GM18499 (cell line): ENCODE measurements around the gene RPS18.
A peak's percentile ranks its signal among the peaks of the same experiment; 100 is the strongest.

Experiments
- ATAC-seq: cut with Tn5 transposase; IDR thresholded peaks from one replicate; pipeline ENCODE4 v1.9.1; 2021; ENCODE audit warnings: moderate number of reproducible peaks; ENCODE audit not compliant: insufficient read depth, unreplicated experiment

Gene RPS18

GRCh38 chr6:33313105-33313708 lies 41.3 kb downstream of the RPS18 start:
- ATAC-seq = no peak

DNA sequence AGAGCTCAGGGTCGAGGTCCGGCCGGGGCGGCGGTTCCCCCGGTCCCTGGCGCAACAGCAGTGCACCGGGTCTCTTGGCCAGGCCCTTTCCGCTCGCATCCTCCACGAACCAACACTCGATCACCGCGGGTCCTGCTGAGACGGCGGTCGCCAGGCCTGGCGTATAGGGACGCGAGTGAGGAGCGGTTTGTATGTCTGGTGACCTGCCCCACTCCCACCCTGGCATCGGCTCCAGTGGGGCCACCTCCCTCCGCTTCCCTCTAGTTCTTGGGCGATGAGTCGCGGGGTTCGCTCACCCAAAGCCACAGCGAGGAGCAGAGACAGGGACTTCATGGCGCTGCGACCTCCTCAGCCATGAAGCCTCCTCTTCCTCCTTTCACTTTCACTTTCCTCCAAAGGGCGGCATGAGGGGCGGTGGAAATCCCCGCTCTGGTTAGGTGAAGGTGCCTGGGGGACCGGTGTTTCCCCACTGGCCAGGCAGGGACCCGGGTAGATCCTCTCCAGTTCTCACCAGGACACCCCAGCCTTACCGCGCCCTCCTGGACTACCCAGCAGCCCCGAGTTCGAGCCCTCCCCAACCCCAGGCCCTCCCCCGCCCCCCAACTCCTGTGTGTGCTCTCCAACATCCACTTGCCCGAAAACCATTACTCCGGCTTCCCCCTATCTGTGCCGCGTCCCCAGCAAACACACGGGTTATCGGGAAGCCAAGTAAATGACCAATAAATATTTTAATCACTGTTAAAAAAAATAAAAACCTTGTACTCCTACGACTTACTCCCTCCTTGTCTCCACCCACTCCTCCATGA lies 42.0 kb downstream of the RPS18 start, which contains the start of gene TAPBP:
Gene TAPBP, minus strand, starts transcription at position 370 of the 806 bp plus-strand sequence. Its CDS starts 37 bp downstream, at position 333.
- no peak for ATAC-seq

GRCh38 chr6:33314515-33314942 lies 42.7 kb downstream of the RPS18 start:
- ATAC-seq = no peak

GRCh38 chr6:33314943-33315792 lies 43.3 kb downstream of the RPS18 start:
- ATAC-seq = no peak

GRCh38 chr6:33315793-33316602 lies 44.1 kb downstream of the RPS18 start:
- no peak for ATAC-seq

DNA sequence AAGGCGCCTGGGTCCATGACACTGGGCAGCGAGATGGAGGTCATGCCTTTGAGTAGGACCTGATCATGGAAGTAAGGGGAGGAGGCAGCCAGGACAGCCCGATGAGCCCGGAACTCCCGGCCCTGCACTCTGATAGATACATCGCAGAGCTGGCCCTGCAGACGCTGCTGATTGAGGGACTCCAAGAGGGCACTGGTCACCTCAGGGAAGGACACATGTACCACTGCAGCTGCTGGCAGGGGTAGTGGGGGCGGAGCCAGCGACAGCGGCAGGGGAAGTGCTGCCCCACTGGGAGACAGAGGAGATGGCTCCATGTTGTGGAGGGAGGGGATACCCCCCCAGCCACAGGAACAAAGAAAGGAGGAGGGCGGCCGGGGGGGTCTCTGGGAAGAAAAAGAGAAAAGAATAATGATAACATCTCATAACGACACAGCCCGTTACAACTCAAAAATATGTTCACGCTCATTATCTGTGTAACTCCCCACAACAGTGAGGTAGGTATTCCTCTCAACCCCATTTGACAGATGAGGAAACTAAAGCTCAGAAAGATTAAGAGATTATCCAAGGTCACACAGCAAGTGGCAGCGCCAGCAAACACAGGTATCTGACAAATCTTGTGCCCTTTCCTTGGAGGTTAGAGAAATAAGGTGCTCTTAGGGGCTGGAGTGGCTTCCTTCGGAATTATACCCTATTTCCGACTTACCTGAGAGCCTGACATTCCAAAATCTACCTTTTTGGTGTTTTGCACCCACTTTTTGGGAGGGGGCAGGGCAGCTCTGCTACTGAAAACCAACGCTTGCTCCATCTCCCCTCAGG lies 44.9 kb downstream of the RPS18 start:
- ATAC-seq = no peak

DNA sequence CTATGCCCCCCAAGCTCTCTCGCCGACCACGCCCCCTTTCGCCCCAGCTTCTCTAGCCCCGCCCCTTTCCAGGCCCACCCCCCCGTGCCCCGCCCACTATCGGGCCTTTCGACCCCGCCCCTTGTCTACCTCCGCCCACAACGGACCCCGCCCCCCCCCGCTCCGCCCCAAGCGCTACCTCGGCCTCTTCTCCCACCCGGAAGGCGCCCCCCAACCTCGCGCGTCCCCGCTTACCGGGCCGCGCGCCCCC lies 45.5 kb downstream of the RPS18 start:
- no peak for ATAC-seq

DNA sequence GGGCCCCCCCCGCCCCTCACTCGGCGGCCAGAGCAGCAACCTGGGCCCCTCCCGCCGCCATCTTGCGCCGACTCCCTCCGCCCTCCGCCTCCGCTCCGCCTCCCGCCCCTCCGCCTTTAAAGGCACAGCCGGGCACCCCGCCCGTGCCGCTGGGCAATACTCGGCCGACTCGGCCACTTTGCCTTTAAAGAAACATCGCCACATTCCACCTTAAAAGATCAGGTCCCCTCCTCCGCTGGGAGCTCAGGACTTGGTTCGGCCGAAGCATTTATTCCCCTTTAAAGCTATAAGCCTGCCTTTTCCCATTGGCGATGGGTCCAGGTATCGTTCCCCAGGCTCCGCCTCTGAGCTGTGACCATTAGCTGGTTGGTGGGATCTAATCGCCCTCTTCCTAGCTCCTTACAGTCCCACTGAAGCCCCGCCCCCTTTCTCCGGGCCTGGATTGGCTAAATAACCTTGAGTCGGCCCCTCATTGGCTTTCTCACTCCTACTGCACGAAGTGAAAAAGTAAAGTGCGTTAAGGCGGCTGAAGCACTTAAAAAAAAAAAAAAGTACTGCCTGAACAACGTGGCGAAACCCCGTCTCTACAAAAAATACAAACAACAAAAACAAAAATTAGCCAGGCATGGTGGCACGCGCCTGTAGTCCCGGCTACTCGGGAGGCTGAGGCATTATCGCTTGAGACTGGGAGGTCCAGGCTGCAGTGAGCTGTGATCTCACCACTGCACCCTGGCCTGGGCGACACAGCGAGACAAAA lies 46.0 kb downstream of the RPS18 start, which contains the start of gene ZBTB22:
Gene ZBTB22, minus strand, starts transcription at position 76 of the 757 bp plus-strand sequence. CDS start 828 bp downstream, outside the sequence.
- ATAC-seq = peak; percentile 35

DNA sequence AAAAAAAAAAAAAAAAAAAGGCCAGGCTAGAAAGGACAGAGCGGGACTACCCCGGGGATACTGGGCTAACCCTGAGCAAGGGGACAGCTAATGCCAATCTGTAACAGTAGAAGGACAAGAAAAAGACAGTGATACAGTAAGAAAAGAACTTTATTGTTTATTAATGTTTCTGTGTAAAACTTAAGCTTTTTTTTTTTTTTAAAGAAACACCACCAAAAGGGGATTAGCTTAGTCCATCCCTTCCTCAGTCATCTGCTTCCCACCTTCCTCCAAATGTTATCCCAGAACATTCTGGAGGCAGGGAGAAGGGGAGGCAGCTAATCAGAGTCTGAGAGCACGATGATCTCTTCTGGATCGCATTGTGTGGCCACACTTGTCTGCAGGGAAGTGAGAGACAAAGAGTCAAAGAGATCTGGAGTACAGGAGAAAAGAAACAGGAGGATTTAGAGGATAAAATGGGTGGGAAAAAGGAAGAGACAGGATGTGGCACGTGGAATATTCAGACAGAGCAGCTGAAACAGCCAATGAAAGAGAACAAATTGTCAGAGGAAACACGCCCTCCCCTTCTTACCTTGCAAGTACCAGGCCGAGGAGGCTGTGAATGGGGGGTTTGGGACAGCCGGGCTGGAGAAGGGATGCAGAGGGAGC lies 46.7 kb downstream of the RPS18 start:
- no peak for ATAC-seq

GRCh38 chr6:33319939-33320314 lies 48.1 kb downstream of the RPS18 start:
- ATAC-seq = no peak

- no peak for ATAC-seq
These were observed 48.7 kb downstream of the RPS18 start for GRCh38 chr6:33320315-33321181.

GRCh38 chr6:33321227-33321626 lies 49.4 kb downstream of the RPS18 start:
- ATAC-seq = no peak

DNA sequence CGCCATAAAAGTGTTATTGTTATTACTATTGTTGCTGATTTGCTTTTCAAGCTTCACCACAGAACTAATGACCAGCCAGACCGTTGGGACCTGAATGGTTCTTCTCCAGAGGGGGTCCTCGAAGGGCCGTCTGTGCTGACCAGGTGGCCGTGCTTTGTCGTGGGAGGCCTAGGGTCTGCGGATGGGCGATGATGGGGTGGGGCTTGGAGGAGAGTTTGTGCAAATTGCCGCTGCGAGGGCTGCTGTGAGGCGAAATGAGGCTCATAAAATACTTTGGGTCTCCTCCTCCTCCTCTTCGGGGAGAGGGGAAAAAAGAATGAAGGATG lies 51.7 kb downstream of the RPS18 start:
- no peak for ATAC-seq

DNA sequence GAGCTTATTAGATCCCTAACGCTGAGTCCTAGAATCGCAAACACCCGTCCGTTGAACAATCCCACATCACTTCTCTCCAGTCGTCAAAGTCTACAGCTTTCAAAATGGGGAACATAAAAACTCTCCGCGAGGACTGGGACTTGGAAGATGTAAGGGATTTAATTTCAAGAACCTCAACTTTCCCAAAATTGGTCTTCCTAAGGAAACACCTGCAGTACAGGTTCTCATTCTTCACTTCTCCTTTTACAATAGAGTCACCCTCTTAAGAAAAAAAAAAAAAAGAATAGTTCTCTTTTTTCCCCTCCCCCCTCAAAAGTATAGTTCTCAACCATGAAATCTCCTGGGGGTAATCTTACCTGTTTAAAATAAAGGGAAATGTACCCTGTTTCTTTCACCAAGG lies 52.2 kb downstream of the RPS18 start:
- no peak for ATAC-seq
